ENCODE measurements around the gene CIAO3.
"Not testable (repeated sequence)": the region's sequence is repeated elsewhere in the genome, so short reads cannot be mapped to it uniquely, and the experiment has no call there.

The CIAO3 gene

GRCh38 chr16:754656-755055 is 13.9 kb upstream of the CIAO3 start:
- ATAC-seq: no peak
- TF ChIP-seq CSDC2 (CRISPR knock-in tag; IDR thresholded peaks at IDR 0.05) (no peak), TCF4 (CRISPR knock-in tag; IDR thresholded peaks at IDR 0.05; ENCODE audit: borderline replicate concordance) (no peak), OSR1 (CRISPR knock-in tag; IDR thresholded peaks at IDR 0.05) (no peak), TSHZ2 (CRISPR knock-in tag; IDR thresholded peaks at IDR 0.05) (no peak), PATZ1 (CRISPR knock-in tag; IDR thresholded peaks at IDR 0.05; ENCODE audit: borderline replicate concordance) (no peak), ZFP3 (CRISPR knock-in tag; IDR thresholded peaks at IDR 0.05) (no peak), GLIS3 (CRISPR knock-in tag; IDR thresholded peaks at IDR 0.05) (no peak), ZFP30 (CRISPR knock-in tag; IDR thresholded peaks at IDR 0.05) (no peak), SNAI2 (CRISPR knock-in tag; IDR thresholded peaks at IDR 0.05) (no peak), ZC3H10 (CRISPR knock-in tag; IDR thresholded peaks at IDR 0.05) (no peak), PPARA (CRISPR knock-in tag; IDR thresholded peaks at IDR 0.05; ENCODE audit: borderline replicate concordance) (no peak)
- TF ChIP-seq, protein P1, sequence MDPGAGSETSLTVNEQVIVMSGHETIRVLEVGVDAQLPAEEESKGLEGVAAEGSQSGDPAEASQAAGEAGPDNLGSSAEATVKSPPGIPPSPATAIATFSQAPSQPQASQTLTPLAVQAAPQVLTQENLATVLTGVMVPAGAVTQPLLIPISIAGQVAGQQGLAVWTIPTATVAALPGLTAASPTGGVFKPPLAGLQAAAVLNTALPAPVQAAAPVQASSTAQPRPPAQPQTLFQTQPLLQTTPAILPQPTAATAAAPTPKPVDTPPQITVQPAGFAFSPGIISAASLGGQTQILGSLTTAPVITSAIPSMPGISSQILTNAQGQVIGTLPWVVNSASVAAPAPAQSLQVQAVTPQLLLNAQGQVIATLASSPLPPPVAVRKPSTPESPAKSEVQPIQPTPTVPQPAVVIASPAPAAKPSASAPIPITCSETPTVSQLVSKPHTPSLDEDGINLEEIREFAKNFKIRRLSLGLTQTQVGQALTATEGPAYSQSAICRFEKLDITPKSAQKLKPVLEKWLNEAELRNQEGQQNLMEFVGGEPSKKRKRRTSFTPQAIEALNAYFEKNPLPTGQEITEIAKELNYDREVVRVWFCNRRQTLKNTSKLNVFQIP (CRISPR knock-in tag; IDR thresholded peaks at IDR 0.05; ENCODE audit: borderline replicate concordance, low read depth): no peak
- TF ChIP-seq, protein P2, sequence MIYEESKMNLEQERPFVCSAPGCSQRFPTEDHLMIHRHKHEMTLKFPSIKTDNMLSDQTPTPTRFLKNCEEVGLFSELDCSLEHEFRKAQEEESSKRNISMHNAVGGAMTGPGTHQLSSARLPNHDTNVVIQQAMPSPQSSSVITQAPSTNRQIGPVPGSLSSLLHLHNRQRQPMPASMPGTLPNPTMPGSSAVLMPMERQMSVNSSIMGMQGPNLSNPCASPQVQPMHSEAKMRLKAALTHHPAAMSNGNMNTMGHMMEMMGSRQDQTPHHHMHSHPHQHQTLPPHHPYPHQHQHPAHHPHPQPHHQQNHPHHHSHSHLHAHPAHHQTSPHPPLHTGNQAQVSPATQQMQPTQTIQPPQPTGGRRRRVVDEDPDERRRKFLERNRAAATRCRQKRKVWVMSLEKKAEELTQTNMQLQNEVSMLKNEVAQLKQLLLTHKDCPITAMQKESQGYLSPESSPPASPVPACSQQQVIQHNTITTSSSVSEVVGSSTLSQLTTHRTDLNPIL (CRISPR knock-in tag; IDR thresholded peaks at IDR 0.05; ENCODE audit: low read depth): no peak

DNA sequence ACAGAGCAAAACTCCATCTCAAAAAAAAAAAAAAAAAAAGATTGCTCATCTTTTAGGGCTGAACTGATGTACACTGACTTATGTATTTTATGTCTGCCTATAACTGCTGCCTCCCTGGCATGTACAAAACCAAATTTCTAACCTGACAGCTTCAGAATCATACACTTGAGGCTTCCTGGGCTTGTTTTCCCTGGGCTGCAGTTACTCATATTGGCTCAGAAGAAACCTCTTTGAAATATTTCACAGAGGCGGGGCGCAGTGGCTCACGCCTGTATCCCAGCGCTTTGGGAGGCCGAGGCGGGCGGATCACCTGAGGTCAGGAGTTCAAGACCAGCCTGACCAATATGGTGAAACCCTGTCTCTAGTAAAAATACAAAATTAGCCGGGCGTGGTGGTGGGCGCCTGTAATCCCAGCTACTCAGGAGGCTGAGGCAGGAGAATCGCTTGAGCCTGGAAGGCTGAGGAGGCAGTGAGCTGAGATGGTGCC is 13.4 kb upstream of the CIAO3 start:
- ATAC-seq: not testable (repeated sequence)

- no peak for ATAC-seq
- TF ChIP-seq TSHZ2 (CRISPR knock-in tag; IDR thresholded peaks at IDR 0.05) (no peak), BACH2 (CRISPR knock-in tag; IDR thresholded peaks at IDR 0.05; ENCODE audit: borderline replicate concordance) (no peak), ZNF70 (CRISPR knock-in tag; IDR thresholded peaks at IDR 0.05) (no peak), ZFP3 (CRISPR knock-in tag; IDR thresholded peaks at IDR 0.05) (no peak), TOX (CRISPR knock-in tag; IDR thresholded peaks at IDR 0.05; ENCODE audit: borderline replicate concordance) (no peak), ARNTL (CRISPR knock-in tag; IDR thresholded peaks at IDR 0.05; ENCODE audit: borderline replicate concordance, low read depth) (no peak)
Measured at GRCh38 chr16:752007-752312, 11.2 kb upstream of the CIAO3 start.
